Endothelial cell (in vitro differentiated cells): ENCODE measurements around the gene DDX39A. TPM values are rescaled to one million over a fixed set of nuclear protein-coding genes. Genes with fewer than 3 reads are reported as not detected.

Source experiments
- DNase-seq: peaks from one replicate; pipeline ENCODE4 v3.0.0; 2021; ENCODE audit warnings: low spot score
- H3K27ac Mint-ChIP-seq: one replicate; pipeline ENCODE4 v1.8.0; 2021; ENCODE audit warnings: mixed read lengths, inconsistent platforms; ENCODE audit not compliant: unreplicated experiment
- H3K27me3 Mint-ChIP-seq: one replicate; pipeline ENCODE4 v1.8.0; 2021; ENCODE audit warnings: mild to moderate bottlenecking, moderate library complexity, mixed read lengths, inconsistent platforms; ENCODE audit not compliant: unreplicated experiment
- H3K36me3 Mint-ChIP-seq: one replicate; pipeline ENCODE4 v1.8.0; 2021; ENCODE audit warnings: mild to moderate bottlenecking, low read depth, mixed read lengths, inconsistent platforms; ENCODE audit not compliant: unreplicated experiment
- H3K4me1 Mint-ChIP-seq: one replicate; pipeline ENCODE4 v1.8.0; 2021; ENCODE audit warnings: mild to moderate bottlenecking, mixed read lengths, inconsistent platforms; ENCODE audit not compliant: unreplicated experiment
- H3K4me3 Mint-ChIP-seq: one replicate; pipeline ENCODE4 v1.8.0; 2021; ENCODE audit warnings: mild to moderate bottlenecking, mixed read lengths, inconsistent platforms; ENCODE audit not compliant: unreplicated experiment
- H3K9me3 Mint-ChIP-seq: one replicate; pipeline ENCODE4 v1.8.0; 2021; ENCODE audit warnings: mixed read lengths, inconsistent platforms; ENCODE audit not compliant: unreplicated experiment
- CTCF ChIP-seq: fragments of 200-600 bp; sonication (generic); IDR thresholded peaks from one replicate; pipeline ENCODE4 v1.5.0; 2021; ENCODE audit warnings: antibody characterized with exemption; ENCODE audit not compliant: unreplicated experiment
- total RNA-seq: library from RNA; stranded (reverse); fragmentation: NEBNext Ultra II Directional; extraction: Animal tissue kit (Norgen Biotek cat#: 25700); gene quantifications from one replicate; pipeline ENCODE4 v1.2.1, GENCODE V29; 2021; ENCODE audit not compliant: unreplicated experiment

The DDX39A gene
- total RNA-seq, 1 donor from 2014 or later = 81.1 TPM

GRCh38 chr19:14430712-14431111, 11.6 kb upstream of the DDX39A start:
- no peaks in the 10 kb centered on the region for H3K9me3 Mint-ChIP-seq
- H3K27ac Mint-ChIP-seq = no peak overlapping the region
- TF ChIP-seq CTCF = no peak
- peaks cover 2% of the 10 kb centered on the region for H3K27me3 Mint-ChIP-seq
- peak overlapping the region; percentile 65 for H3K4me3 Mint-ChIP-seq
- H3K36me3 Mint-ChIP-seq = peaks cover 3% of the 10 kb centered on the region
- H3K4me1 Mint-ChIP-seq = peaks cover 15% of the 10 kb centered on the region
- DNase-seq = no peak

- H3K9me3 Mint-ChIP-seq = no peaks in the 10 kb centered on the region
- peaks cover 8% of the 10 kb centered on the region for H3K4me1 Mint-ChIP-seq
Measured at GRCh38 chr19:14428882-14429416, 9.8 kb upstream of the DDX39A start.

GRCh38 chr19:14427461-14427860, 8.3 kb upstream of the DDX39A start:
- peak overlapping the region; percentile 10 for H3K4me3 Mint-ChIP-seq
- TF ChIP-seq CTCF = no peak
- no peaks in the 10 kb centered on the region for H3K27me3 Mint-ChIP-seq
- H3K4me1 Mint-ChIP-seq = peaks cover 8% of the 10 kb centered on the region
- peaks cover under 1% of the 10 kb centered on the region for H3K36me3 Mint-ChIP-seq
- H3K27ac Mint-ChIP-seq = no peak overlapping the region
- no peaks in the 10 kb centered on the region for H3K9me3 Mint-ChIP-seq
- no peak for DNase-seq

More at GRCh38 chr19:14428882-14429416, 9.8 kb upstream of the DDX39A start:
- Mint-ChIP-seq H3K27me3 (peaks cover under 1% of the 10 kb centered on the region), H3K4me3 (no peak overlapping the region), H3K27ac (no peak overlapping the region), H3K36me3 (peaks cover 3% of the 10 kb centered on the region)
- TF ChIP-seq CTCF = no peak
- DNase-seq = no peak

DNA sequence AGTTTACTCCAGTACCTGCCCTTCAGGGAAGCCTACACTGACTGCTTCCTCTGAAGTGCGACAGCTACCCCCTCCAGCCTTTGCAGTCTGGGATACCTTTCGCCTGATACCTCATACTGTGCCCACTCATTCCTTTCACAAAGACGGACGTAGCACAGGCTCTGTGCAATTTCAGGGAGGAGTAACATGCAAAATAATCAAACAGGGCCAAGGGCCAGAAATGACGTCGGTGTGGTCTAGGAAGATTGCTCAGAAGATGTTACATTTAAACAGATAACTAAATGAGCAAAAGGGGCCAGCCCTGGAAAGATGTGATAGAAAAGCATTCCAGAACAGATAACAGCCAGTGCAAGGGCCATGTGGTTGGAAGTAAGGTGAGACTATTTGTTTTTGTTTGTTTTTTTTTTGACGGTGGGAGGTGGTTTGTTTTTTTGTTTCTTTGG, 6.6 kb upstream of the DDX39A start:
- no peak for TF ChIP-seq CTCF
- no peak overlapping the region for H3K27ac Mint-ChIP-seq
- H3K4me3 Mint-ChIP-seq = no peak overlapping the region
- DNase-seq = no peak
- H3K9me3 Mint-ChIP-seq = no peaks in the 10 kb centered on the region
- peaks cover 6% of the 10 kb centered on the region for H3K4me1 Mint-ChIP-seq
- no peaks in the 10 kb centered on the region for H3K27me3 Mint-ChIP-seq
- H3K36me3 Mint-ChIP-seq = no peaks in the 10 kb centered on the region

- H3K9me3 Mint-ChIP-seq = no peaks in the 10 kb centered on the region
- peak overlapping the region; percentile 98 for H3K27ac Mint-ChIP-seq
- H3K4me1 Mint-ChIP-seq = peaks cover 20% of the 10 kb centered on the region
- H3K36me3 Mint-ChIP-seq = peaks cover 19% of the 10 kb centered on the region
- no peak for TF ChIP-seq CTCF
- DNase-seq = peak; percentile 85
- H3K27me3 Mint-ChIP-seq = peaks cover 3% of the 10 kb centered on the region
- H3K4me3 Mint-ChIP-seq = peak overlapping the region; percentile 98
Measured at GRCh38 chr19:14418856-14419105, 360 bp downstream of the DDX39A start.
